Effector CD4-positive, alpha-beta T cell (primary cell): Measurements from ENCODE around the gene FOXP1.

Experiments
- DNase-seq: peaks from one replicate; pipeline ENCODE4 v3.0.0-alpha.2; 2020

Gene FOXP1

GRCh38 chr3:71585887-71586809 is 2.6 kb upstream of the FOXP1 start:
- peak; percentile 18 for DNase-seq

GRCh38 chr3:71585131-71585530 is 1.6 kb upstream of the FOXP1 start:
- DNase-seq, result no peak

GRCh38 chr3:71584394-71585011 is 975 bp upstream of the FOXP1 start:
- peak; percentile 13 for DNase-seq

- peak; percentile 47 for DNase-seq
These were observed 639 bp downstream of the FOXP1 start for GRCh38 chr3:71582612-71583565.

GRCh38 chr3:71582036-71582611 is 1.4 kb downstream of the FOXP1 start:
- peak; percentile 19 for DNase-seq

GRCh38 chr3:71581457-71582035 is 2.0 kb downstream of the FOXP1 start:
- peak; percentile 14 for DNase-seq

- DNase-seq, result no peak
These were observed 2.7 kb downstream of the FOXP1 start for GRCh38 chr3:71580636-71581456.

GRCh38 chr3:71579935-71580406 is 3.6 kb downstream of the FOXP1 start:
- no peak for DNase-seq

GRCh38 chr3:71579326-71579934 is 4.1 kb downstream of the FOXP1 start:
- DNase-seq, result no peak

GRCh38 chr3:71578054-71578751 is 5.3 kb downstream of the FOXP1 start:
- no peak for DNase-seq

GRCh38 chr3:71577011-71577410 is 6.5 kb downstream of the FOXP1 start:
- DNase-seq, result no peak

GRCh38 chr3:71575433-71575832 is 8.1 kb downstream of the FOXP1 start:
- no peak for DNase-seq

GRCh38 chr3:71573181-71573580 is 10.3 kb downstream of the FOXP1 start:
- no peak for DNase-seq

GRCh38 chr3:71570546-71570945 is 13.0 kb downstream of the FOXP1 start:
- no peak for DNase-seq

GRCh38 chr3:71568207-71568606 is 15.3 kb downstream of the FOXP1 start:
- DNase-seq, result no peak

- DNase-seq, result no peak
These were observed 16.8 kb downstream of the FOXP1 start for GRCh38 chr3:71566776-71567175.

- DNase-seq, result no peak
These were observed 17.6 kb downstream of the FOXP1 start for GRCh38 chr3:71565976-71566375.

GRCh38 chr3:71565316-71565715 is 18.2 kb downstream of the FOXP1 start:
- no peak for DNase-seq

GRCh38 chr3:71564361-71564760 is 19.2 kb downstream of the FOXP1 start:
- no peak for DNase-seq

GRCh38 chr3:71563827-71564226 is 19.7 kb downstream of the FOXP1 start:
- DNase-seq, result no peak
